ENCODE data around the gene CFAP97. TPM values are rescaled to one million over a fixed set of nuclear protein-coding genes. Genes with fewer than 3 reads are reported as not detected.

The CFAP97 gene
- total and polyA plus RNA-seq, 5 donors = 4.1 to 26.9 (median 18.0) TPM

DNA sequence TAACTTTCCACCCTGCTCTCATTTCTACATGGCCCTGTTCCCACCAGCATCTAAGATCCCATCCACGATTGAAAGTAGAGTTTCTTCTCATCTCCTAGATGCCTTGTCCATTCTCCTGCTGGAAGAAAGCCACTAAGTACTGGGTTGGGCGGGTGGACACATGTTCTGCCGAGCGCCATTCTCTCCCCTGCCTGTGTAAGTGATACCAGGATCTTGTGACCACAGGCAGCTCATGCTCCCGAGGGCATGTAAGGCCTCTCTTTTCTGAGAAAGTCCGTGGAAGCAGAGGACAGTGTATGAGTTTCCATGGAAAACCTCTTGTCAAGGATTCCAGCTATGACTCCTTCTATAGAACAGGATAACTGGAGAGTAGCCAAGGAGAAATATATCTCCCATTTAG is 64.1 kb downstream of the CFAP97 start:
- Histone ChIP-seq H3K4me3 (ENCODE audit: low read length) (no peak overlapping the region), H3K27me3 (ENCODE audit: control insufficient read depth, insufficient read depth) (no peaks in the 10 kb centered on the region), H3K4me1 (ENCODE audit: control insufficient read depth, insufficient read depth, low read length) (peaks cover 3% of the 10 kb centered on the region), H3K9me3 (ENCODE audit: control insufficient read depth, low read length) (no peaks in the 10 kb centered on the region), H3K27ac (ENCODE audit: low read length) (peak overlapping the region; percentile 77)
- intact Hi-C loops (cut with DNase I) = loop anchor here in 1 of 4 donors (10.0 kb wide), 1 partner anchor 95 kb away; no protein-coding TSS in a partner anchor
- WGBS = 55% methylated on average over 6 of the region's 6 CpGs
- DNase-seq = no peak
- ATAC-seq = no peak

DNA sequence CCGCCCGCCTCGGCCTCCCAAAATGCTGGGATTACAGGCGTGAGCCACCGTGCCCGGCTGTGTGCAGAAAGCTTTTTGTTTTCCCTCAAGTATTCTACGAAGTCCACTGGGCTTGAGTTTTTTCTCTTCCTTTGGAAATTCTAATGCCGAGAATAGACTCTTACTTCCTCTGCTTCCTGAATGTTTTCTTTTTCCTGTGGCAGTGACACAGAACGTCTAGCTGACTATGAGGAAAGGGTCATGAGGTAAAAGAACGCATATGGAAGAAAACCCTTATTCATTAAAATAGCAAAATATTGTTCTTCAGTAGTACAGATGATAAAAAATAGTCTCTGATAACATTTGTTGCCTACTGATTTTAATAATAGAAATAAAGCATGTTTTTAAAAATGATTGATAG is 65.6 kb downstream of the CFAP97 start:
- Histone ChIP-seq H3K27me3 (ENCODE audit: control insufficient read depth, insufficient read depth) (no peaks in the 10 kb centered on the region), H3K27ac (ENCODE audit: low read length) (no peak overlapping the region), H3K9me3 (ENCODE audit: control insufficient read depth, low read length) (no peaks in the 10 kb centered on the region), H3K4me3 (ENCODE audit: low read length) (no peak overlapping the region), H3K4me1 (ENCODE audit: control insufficient read depth, insufficient read depth, low read length) (peaks cover 3% of the 10 kb centered on the region)
- ATAC-seq (no peak), DNase-seq (no peak)
- 58% methylated on average over 10 of the region's 10 CpGs for WGBS
- intact Hi-C loops (cut with DNase I) = loop anchor here in 1 of 4 donors (10.0 kb wide), 1 partner anchor 93 kb away; no protein-coding TSS in a partner anchor

DNA sequence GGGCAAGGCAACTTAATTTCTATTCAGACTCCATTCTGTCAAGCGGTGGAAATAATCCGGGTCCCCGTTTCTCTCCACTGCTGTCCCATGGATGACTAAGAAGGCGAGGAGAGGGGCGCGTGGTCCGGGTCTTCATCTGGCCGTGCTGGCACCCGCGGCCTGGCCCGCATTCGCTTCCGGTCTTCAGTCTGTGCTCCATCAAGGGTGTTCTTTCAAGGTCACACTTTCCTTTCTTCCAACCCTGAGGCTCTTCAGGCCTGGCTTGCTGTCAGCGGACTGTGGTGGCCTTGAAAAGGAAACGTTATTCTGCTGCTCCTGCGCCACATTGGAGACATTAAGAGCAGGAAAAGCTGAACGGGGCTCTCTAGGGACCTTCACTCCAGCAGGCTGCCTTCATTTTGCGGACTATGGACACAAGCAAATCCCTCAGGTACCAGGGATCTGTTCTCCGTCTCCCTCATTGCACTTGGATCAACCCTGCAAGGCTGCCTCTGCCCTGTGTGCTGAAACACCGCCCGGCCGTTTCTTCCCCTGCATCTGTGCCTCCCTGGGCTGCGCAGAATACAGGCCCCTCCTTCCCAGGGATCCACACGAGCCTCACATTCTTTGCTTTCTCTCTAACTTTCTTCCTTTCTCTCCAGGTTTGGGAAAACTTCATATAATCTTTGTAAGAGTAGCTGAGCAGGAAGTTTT is 66.4 kb downstream of the CFAP97 start:
- no peaks in the 10 kb centered on the region for H3K9me3 ChIP-seq (ENCODE audit: control insufficient read depth, low read length)
- no peak overlapping the region for H3K4me3 ChIP-seq (ENCODE audit: low read length)
- no peaks in the 10 kb centered on the region for H3K27me3 ChIP-seq (ENCODE audit: control insufficient read depth, insufficient read depth)
- ATAC-seq (peak; percentile 42 to 50), DNase-seq (peak in 1 of 3 donors; percentile 63)
- intact Hi-C loops (cut with DNase I) = loop anchor here in 2 of 4 donors (2.0 to 10.0 kb wide), 2 partner anchors 93 to 99 kb away; no protein-coding TSS in a partner anchor
- H3K27ac ChIP-seq (ENCODE audit: low read length) = peak overlapping the region; percentile 85
- WGBS = 57% methylated on average over 24 of the region's 24 CpGs
- H3K4me1 ChIP-seq (ENCODE audit: control insufficient read depth, insufficient read depth, low read length) = peaks cover 3% of the 10 kb centered on the region

DNA sequence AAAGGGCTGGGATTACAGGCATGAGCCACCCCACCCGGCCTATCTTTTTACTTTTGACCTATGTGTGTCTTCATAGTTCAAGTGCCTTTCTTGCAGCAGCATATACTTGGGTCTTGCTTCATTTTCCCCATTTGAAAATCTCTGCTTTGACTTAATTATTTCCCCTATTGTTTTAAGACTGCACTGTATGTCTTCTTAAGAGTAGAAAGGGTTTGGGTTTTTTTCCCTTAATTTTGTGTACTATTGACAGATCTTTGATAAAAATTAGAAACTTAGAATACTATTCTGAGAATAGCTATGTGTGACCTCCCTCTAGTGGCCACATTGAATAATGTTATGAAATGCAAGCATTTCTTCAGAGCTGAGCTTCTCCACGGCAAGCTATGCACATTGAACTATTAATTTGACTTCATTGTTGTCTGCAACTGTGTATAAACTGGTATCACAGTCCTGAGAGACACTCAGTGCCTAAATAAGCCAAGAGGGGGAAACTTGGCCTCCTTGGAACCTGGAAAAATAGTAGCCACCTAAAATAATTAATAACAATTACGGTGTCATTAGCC is 69.4 kb downstream of the CFAP97 start:
- Histone ChIP-seq H3K9me3 (ENCODE audit: control insufficient read depth, low read length) (no peaks in the 10 kb centered on the region), H3K4me1 (ENCODE audit: control insufficient read depth, insufficient read depth, low read length) (peaks cover 3% of the 10 kb centered on the region), H3K27me3 (ENCODE audit: control insufficient read depth, insufficient read depth) (no peaks in the 10 kb centered on the region), H3K4me3 (ENCODE audit: low read length) (no peak overlapping the region), H3K27ac (ENCODE audit: low read length) (no peak overlapping the region)
- intact Hi-C loops (cut with DNase I) = loop anchor here in 2 of 4 donors (5.0 to 10.0 kb wide), 2 partner anchors 90 to 97 kb away; no protein-coding TSS in a partner anchor
- DNase-seq (no peak), ATAC-seq (peak; percentile 52 to 60)
- WGBS = 35% methylated on average over 3 of the region's 3 CpGs

DNA sequence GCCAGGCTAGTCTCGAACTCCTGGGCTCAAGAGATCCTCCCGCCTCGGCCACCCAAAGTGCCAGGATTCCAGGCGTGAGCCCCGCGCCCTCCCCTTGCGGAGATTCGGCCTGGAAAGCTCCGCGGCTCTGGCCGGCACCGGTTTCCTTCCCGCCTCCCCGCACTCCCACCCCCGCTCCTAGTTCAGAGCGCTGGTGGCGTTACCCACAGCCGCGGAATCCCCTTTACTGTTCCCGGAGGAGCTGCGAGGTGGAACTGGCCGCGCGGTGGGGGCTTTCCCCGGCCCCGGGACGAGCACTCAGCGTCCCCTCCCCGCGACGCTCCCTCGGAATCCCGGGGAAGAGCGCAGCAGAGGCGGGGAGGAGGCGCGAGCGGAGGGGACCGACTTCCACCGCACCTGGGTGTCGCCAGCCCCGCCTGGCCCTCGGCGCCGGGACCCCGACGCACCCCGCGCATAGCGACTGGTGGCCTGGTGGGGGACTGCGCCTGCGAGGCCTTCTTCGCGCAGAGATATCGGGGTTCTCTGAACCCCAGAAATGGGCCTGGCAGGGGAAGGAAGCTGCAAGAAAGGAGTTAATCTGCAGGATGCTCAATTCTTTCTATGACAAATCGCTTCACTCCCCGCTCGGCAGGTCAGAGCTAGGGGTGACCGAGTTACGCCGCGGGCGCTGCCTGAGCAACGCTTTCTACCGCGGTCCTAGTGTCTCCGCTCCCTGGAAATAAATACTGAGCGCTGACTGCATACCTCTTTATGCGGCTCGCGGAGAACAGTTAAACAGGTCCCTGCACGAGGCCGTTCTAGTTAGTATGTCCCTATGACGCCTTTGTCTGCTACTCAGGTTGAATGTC is 75.3 kb downstream of the CFAP97 start:
- 3% methylated on average over 74 of the region's 74 CpGs for WGBS
- ATAC-seq = peak; percentile 66 to 74
- Histone ChIP-seq H3K9me3 (ENCODE audit: control insufficient read depth, low read length) (no peaks in the 10 kb centered on the region), H3K4me3 (ENCODE audit: low read length) (peak overlapping the region; percentile 87), H3K4me1 (ENCODE audit: control insufficient read depth, insufficient read depth, low read length) (no peaks in the 10 kb centered on the region), H3K27ac (ENCODE audit: low read length) (peak overlapping the region; percentile 66), H3K27me3 (ENCODE audit: control insufficient read depth, insufficient read depth) (no peaks in the 10 kb centered on the region)
- peak; percentile 37 to 71 (median 69) for DNase-seq
- intact Hi-C loops (cut with DNase I) = no loop called here

DNA sequence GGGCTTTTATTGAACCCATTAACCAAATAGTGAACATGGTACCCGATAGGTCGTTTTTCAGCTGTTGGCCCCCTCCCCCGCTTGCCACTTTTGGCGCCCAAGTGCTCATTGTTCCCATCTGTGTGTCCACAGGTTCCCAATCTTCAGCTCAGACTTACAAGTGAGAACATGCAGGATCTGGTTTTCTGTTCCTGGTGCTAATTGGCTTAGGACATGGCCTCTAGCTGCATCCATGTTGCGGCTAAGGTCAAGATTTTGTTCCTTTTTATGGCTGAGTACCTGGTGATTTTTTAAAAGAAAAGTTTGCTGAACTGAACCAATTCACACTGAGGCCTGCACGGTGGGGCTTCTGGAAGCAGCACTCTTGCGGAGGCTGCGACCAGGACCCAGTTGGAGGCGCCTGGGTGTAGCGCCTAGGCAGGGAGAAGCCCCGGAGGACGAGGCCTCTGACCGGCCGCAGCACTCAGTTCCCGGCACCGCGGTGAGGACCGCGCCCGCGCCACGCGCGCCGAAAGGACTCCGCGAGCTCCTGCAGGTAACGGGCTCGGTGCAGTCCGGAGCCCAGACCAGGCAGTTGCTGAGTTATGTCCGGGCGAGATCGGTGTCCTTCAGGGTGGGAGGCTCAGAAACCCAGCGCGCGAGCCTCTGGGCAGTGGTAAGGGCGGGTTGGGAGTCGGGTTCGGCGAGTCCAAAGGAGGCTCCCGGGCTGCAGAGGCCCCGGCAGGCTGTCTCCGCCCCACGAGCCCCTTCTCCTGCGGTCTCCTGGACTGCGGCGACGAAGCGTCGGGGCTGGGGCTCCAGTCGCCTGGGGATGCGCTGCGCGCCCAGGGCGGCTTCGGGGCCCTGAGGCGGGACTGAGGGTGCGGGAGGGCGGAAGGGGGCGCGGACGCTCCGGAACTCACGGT is 76.5 kb downstream of the CFAP97 start:
- Histone ChIP-seq H3K4me3 (ENCODE audit: low read length) (peak overlapping the region; percentile 87), H3K27me3 (ENCODE audit: control insufficient read depth, insufficient read depth) (no peaks in the 10 kb centered on the region), H3K4me1 (ENCODE audit: control insufficient read depth, insufficient read depth, low read length) (no peaks in the 10 kb centered on the region), H3K27ac (ENCODE audit: low read length) (peak overlapping the region; percentile 88), H3K9me3 (ENCODE audit: control insufficient read depth, low read length) (no peaks in the 10 kb centered on the region)
- peak; percentile 34 to 73 (median 61) for DNase-seq
- intact Hi-C loops (cut with DNase I) = no loop called here
- peak; percentile 70 to 71 for ATAC-seq
- 10% methylated on average over 64 of the region's 64 CpGs for WGBS

DNA sequence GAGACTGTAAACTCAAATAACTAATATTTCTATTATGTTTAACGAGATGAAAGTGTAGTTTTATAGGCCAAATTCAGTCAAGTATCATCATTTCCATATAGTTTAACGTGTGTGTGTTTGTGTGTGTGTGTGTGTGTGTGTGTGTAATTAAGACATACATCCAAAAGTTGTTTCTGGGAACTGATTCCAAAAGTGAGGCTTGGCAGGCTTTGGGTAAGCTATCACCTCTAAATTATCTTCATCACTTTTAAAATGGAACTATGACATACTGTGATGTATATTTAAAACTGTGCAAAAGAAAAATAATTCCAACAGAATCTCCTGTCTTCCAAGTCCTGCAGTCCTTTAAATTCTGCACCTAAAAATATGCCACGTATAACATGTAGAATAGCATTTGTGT is 79.8 kb downstream of the CFAP97 start:
- Histone ChIP-seq H3K27ac (ENCODE audit: low read length) (no peak overlapping the region), H3K27me3 (ENCODE audit: control insufficient read depth, insufficient read depth) (no peaks in the 10 kb centered on the region), H3K4me1 (ENCODE audit: control insufficient read depth, insufficient read depth, low read length) (no peaks in the 10 kb centered on the region), H3K9me3 (ENCODE audit: control insufficient read depth, low read length) (no peaks in the 10 kb centered on the region), H3K4me3 (ENCODE audit: low read length) (no peak overlapping the region)
- intact Hi-C loops (cut with DNase I) = no loop called here
- WGBS = 56% methylated on average over 3 of the region's 3 CpGs
- DNase-seq (no peak), ATAC-seq (no peak)

DNA sequence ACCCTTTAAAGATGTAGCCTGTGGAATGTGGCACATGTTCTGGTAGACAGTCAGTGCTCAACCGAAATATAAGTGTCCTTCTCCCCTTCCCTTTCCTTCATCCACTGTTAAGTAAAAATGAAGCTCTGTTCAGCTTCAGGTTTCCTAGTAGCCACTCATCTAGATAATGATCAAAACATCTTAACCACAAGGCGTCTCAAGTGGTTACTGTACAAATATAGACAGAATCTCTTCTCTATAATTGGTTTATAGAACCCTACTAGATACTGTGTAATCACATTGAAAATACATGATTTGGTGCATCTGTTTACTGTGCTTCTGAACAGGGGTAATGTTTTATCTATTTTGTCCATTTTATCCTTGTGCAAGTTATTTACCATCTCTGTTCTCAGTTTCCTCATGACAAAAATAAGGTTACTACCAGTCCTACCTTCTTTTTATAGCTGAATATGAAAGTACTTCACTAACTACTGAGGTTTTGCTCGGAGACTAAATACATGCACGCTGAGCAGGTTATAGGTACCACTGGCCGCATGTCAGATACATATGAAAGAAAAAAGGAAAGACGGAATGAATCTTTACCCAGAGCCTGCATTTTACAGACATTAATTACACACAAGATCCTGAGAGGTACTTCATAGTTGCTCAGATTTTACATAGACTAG is 81.0 kb downstream of the CFAP97 start:
- H3K4me1 ChIP-seq (ENCODE audit: control insufficient read depth, insufficient read depth, low read length) = no peaks in the 10 kb centered on the region
- no peak for DNase-seq
- no peaks in the 10 kb centered on the region for H3K27me3 ChIP-seq (ENCODE audit: control insufficient read depth, insufficient read depth)
- no peak for ATAC-seq
- no peak overlapping the region for H3K27ac ChIP-seq (ENCODE audit: low read length)
- WGBS = 88% methylated on average over 6 of the region's 6 CpGs
- intact Hi-C loops (cut with DNase I) = no loop called here
- no peak overlapping the region for H3K4me3 ChIP-seq (ENCODE audit: low read length)
- no peaks in the 10 kb centered on the region for H3K9me3 ChIP-seq (ENCODE audit: control insufficient read depth, low read length)

DNA sequence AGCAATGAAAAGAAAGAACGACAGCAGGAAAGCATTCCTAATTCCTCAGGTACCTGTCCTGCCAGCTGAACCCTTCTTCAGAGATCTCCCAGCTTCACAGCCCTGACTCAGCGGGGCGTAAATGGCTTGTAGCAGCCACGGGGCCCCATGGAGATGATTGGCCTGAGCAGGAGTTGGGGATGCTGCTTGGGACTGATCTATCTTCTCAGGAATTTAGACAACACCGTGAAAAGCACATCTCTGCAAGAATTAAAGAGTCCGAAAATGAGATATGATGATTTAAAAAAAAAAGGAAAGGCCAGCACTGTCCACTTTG is 83.2 kb downstream of the CFAP97 start:
- WGBS = 62% methylated on average over 6 of the region's 6 CpGs
- intact Hi-C loops (cut with DNase I) = no loop called here
- no peaks in the 10 kb centered on the region for H3K27me3 ChIP-seq (ENCODE audit: control insufficient read depth, insufficient read depth)
- ATAC-seq = no peak
- H3K27ac ChIP-seq (ENCODE audit: low read length) = peak overlapping the region; percentile 56
- no peak for DNase-seq
- H3K4me1 ChIP-seq (ENCODE audit: control insufficient read depth, insufficient read depth, low read length) = no peaks in the 10 kb centered on the region
- no peak overlapping the region for H3K4me3 ChIP-seq (ENCODE audit: low read length)
- no peaks in the 10 kb centered on the region for H3K9me3 ChIP-seq (ENCODE audit: control insufficient read depth, low read length)

Data from right cardiac atrium (tissue), 5 donors.